CD4-positive, alpha-beta T cell treated with Interleukin-4 for 1 hour (primary cell): Measurements from ENCODE around the gene HBZ.
A peak's percentile ranks its signal among the peaks of the same experiment; 100 is the strongest.

Experiments used
- DNase-seq, 2 donors: peaks; one replicate each; pipeline ENCODE4 v3.0.0-alpha.2; 2020 to 2022

The HBZ gene

GRCh38 chr16:152141-153128, at the start of gene HBZ:
HBZ (plus strand) TSS chr16:152644; CDS start chr16:152910, 266 bp downstream.
- no peak for DNase-seq

GRCh38 chr16:104355-104754, 48.1 kb upstream of the HBZ start:
- DNase-seq, result no peak

GRCh38 chr16:104928-105327, 47.5 kb upstream of the HBZ start:
- no peak for DNase-seq

- no peak for DNase-seq
Observed at GRCh38 chr16:105521-105920, 46.9 kb upstream of the HBZ start.

- DNase-seq, result peak; percentile 62 to 74
Observed at GRCh38 chr16:106623-107324, 45.7 kb upstream of the HBZ start.

GRCh38 chr16:112153-112840, 40.1 kb upstream of the HBZ start:
- DNase-seq, result no peak

- DNase-seq, result no peak
Observed at GRCh38 chr16:114327-114726, 38.1 kb upstream of the HBZ start.

- no peak for DNase-seq
Observed at GRCh38 chr16:116015-116414, 36.4 kb upstream of the HBZ start.

- peak; percentile 72 to 73 for DNase-seq
Observed at GRCh38 chr16:117379-118365, 34.8 kb upstream of the HBZ start.

GRCh38 chr16:118857-119256, 33.6 kb upstream of the HBZ start:
- DNase-seq, result no peak

GRCh38 chr16:119295-119694, 33.1 kb upstream of the HBZ start:
- DNase-seq, result no peak

- no peak for DNase-seq
Observed at GRCh38 chr16:119835-120491, 32.5 kb upstream of the HBZ start.

- no peak for DNase-seq
Observed at GRCh38 chr16:120756-121155, 31.7 kb upstream of the HBZ start.

GRCh38 chr16:122361-122760, 30.1 kb upstream of the HBZ start:
- no peak for DNase-seq

- DNase-seq, result peak; percentile 25 to 43
Observed at GRCh38 chr16:123558-124350, 28.7 kb upstream of the HBZ start.

GRCh38 chr16:125011-125410, 27.4 kb upstream of the HBZ start:
- no peak for DNase-seq

GRCh38 chr16:129075-129474, 23.4 kb upstream of the HBZ start:
- no peak for DNase-seq

GRCh38 chr16:130533-131173, 21.8 kb upstream of the HBZ start:
- no peak for DNase-seq

GRCh38 chr16:132120-132519, 20.3 kb upstream of the HBZ start:
- no peak for DNase-seq

GRCh38 chr16:133716-134115, 18.7 kb upstream of the HBZ start:
- no peak for DNase-seq
